ENCODE measurements around the gene ACAD8.
"Not testable (repeated sequence)": the region's sequence is repeated elsewhere in the genome, so short reads cannot be mapped to it uniquely, and the experiment has no call there.

The ACAD8 gene

DNA sequence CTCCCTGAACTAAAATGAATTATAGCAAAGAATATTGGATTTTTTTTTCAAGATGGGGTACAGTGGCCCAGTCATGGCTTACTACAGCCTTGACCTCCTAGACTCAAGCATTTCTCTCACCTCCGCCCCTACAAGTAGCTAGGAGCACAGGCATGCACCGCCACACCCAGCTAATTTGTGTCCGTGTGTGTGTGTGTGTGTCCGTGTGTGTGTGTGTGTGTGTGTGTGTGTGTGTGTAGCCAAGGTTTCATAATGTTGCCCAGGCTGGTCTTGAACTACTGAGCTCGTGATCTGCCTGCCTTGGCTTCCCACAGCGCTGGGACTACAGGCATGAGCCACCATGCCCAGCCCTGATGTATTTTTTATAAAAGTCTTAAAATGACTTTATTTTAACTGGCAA is 12.8 kb upstream of the ACAD8 start:
- DNase-seq (ENCODE audit: low read depth in 2 of 2): no peak

DNA sequence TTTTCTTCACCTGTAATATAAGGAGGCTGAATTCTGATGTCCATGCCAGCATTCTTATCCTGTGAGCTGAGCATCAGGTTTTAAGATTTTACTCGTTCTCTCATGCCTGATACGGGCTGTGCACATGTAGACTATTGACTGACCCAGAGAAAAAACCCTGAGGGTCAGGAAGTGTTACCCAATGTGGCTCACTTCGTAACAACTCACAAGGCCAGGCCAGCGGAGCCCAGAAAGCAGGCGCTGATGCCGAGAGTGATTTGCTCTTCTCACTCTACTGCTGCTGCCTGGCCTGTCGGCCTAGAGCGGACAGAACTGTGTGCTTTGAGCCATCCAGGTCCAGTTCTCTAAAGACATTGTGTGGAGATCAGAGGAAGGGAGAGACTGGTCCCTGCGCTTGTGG is 11.0 kb upstream of the ACAD8 start:
- no peak for DNase-seq (ENCODE audit: low read depth in 2 of 2)

GRCh38 chr11:134243913-134244312 is 9.5 kb upstream of the ACAD8 start:
- DNase-seq (ENCODE audit: low read depth in 2 of 2): no peak

DNA sequence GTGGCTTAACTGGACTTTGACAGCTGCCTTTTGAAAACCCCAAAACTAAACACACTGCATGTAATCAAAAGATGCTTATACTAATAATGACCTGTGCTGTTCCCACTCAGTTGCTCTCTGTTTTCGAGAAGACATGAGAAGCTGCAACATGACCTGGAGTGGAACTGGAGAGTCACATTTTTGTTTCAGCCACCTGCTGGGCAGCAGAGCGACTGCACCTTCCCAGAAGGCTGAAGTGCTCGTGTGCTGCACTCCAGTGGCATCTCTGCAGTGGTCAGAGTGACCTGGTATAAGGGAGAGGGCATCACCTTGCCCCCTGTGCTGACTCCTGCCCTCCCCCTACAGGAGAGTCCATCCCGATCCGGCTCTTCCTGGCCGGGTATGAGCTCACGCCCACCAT is 8.8 kb upstream of the ACAD8 start:
- no peak for DNase-seq (ENCODE audit: low read depth in 2 of 2)

DNA sequence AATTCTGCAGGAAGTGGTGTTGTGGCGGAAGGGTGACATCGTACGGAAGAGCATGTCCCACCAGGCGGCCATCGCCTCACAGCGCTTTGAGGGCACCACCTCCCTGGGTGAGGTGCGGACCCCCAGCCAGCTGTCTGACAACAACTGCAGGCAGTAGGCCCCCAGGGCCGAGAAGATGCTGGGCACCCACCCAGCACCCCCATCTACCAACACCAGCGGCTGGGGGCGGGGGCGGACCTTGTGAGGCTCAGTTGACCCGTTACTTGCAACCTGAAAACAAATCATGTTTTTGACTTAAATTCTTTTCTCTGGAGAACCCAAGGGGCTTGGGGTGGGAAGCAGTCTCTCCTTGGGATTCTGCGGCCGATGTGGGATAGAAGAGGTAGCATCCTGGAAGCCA is 7.9 kb upstream of the ACAD8 start:
- DNase-seq (ENCODE audit: low read depth in 2 of 2): no peak

- no peak for DNase-seq (ENCODE audit: low read depth in 2 of 2)
Measured at GRCh38 chr11:134246100-134246499, 7.3 kb upstream of the ACAD8 start.

DNA sequence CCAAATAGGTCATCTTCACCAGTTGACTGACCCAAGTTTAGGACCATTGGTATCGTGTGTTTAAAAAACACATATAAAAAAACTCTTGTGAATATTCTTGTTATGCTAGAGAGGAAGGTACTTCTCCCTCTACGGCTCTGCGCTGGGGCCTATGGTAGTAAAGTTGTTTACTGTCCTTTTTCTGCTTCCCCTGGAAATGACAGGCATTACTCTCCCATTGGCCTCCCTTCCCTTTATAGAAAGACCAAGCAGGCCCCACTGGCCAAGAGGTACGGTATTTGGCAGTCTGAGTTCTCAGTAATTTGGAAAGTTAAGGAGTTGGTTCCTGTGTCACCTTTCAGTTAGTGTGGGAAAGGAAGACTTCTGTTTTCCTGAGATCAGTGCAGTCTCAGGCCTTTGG is 6.7 kb upstream of the ACAD8 start:
- DNase-seq (ENCODE audit: low read depth in 2 of 2): no peak

- DNase-seq (ENCODE audit: low read depth in 2 of 2): no peak
Measured at GRCh38 chr11:134248910-134249480, 4.4 kb upstream of the ACAD8 start.

- DNase-seq (ENCODE audit: low read depth in 2 of 2): no peak
Measured at GRCh38 chr11:134250246-134250645, 3.1 kb upstream of the ACAD8 start.

DNA sequence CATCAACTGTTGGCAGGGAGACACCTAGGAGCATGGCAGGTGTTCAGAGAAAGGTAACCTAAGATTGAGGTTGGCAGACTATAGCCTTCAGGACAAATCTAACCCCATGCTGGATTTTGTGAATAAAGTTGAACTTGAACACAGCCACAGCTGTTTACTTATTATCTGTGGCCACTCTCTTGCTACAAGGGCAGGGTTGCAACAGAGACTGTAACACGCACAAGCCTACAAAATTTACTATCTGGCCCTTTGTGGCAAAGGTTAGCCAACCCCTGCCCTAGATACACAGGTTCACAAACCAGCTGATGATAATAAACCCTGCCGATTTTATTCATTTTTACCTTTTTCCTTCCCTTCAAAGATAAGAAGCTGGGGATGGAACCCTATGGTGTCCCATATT is 2.7 kb upstream of the ACAD8 start:
- no peak for DNase-seq (ENCODE audit: low read depth in 2 of 2)

DNA sequence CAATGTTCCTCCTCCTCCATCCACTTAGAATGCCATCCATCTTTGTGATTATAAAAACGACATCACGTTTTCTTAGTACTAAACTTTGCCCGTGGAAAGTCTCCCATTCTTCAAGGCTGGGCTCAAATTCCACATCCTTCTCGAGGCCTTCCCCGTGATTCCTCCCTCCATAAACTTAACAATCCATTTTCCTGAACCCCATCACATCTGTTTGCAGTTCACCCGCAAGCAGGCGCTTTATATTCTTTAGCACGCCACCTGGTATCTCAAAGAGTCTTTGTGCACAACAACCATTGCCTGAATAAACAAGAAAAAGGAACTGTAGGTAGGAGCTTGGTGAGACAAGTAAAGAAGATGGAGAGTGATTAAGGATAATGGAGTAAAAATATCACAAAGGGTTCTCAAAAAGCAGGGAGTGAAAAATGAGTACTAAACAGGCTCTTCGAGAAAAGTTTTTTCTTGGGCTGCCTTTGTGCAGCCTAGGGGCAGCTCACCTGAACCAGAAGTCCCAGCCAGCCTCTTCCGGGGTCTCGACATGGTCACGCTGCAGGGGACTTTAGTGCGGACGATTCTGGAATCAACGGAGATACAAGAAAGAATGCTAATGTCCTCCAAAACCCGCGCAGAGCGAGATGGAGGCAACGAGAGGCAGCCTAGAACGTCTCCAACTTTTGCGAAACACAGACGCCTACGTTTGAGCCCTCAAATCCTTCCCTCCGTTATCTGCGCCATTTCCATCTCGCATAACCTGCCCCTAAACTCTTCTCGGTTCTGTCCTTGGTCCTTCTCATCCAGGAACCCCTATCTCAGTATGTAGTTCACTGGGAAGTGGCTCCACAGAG is 801 bp upstream of the ACAD8 start:
- DNase-seq (ENCODE audit: low read depth in 2 of 2): peak in 1 of 2 donors; percentile 6

DNA sequence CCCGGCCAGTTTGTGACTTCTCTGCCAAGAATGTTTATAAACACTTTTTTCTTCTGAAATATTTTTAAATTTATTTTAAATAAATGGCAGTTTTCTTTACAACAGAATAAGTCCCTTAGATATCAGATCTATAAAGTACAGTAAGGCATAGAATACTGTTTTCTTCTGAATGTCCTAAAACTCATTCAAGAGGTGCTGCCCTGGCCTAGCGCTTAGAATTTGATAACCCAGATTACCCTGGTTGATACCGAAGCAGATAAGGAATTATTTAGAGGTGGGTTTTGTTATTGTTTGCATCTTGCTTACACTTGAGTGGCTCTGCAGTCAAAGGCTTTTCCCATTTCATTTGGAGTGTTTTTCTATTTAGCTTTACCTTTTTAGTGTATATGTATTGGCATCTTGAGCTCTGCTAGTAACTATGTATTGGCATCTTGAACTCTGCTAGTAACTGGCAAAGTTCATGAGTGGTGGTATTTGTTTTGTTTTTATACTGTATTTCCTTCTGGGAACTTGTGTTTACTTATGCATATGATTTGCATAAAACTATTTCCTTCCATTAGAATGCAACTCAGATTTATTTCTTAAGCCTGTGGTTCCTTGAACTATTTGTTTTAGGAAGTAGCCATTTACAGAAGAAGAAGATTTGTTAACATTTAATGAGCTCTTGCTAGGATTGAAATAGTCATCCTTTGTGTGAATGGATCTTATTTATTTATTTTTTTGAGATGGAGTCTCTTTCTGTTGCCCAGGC is 1.2 kb downstream of the ACAD8 start:
- no peak for DNase-seq (ENCODE audit: low read depth in 2 of 2)

GRCh38 chr11:134255184-134255561 is 1.8 kb downstream of the ACAD8 start:
- DNase-seq (ENCODE audit: low read depth in 2 of 2): not testable (repeated sequence)

GRCh38 chr11:134257101-134257500 is 3.7 kb downstream of the ACAD8 start:
- DNase-seq (ENCODE audit: low read depth in 2 of 2): no peak

GRCh38 chr11:134258577-134258976 is 5.2 kb downstream of the ACAD8 start:
- DNase-seq (ENCODE audit: low read depth in 2 of 2): no peak

DNA sequence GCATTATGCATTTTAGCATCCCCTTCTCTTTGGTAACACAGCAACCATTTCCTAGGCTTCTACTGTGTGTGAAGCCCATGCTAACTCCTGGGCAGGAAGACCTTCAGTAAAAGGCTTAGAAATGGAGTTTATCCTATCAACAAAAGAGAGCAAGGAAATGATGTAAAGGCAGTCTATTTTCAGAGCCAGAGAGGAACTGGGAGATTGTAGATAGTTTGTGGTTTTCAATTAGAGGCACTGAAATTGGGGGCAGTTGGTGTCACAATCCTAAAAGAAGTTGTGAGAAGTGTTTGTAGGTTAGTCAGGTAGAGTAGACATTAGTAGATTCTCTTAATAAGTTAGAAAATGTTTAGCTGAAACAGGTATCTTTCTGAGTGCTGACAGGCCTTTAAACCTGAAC is 7.1 kb downstream of the ACAD8 start:
- DNase-seq (ENCODE audit: low read depth in 2 of 2): no peak

GRCh38 chr11:134260983-134261382 is 7.6 kb downstream of the ACAD8 start:
- DNase-seq (ENCODE audit: low read depth in 2 of 2): no peak

GRCh38 chr11:134261626-134262488 is 8.5 kb downstream of the ACAD8 start:
- DNase-seq (ENCODE audit: low read depth in 2 of 2): no peak

- DNase-seq (ENCODE audit: low read depth in 2 of 2): no peak
Measured at GRCh38 chr11:134264966-134265764, 11.8 kb downstream of the ACAD8 start.

GRCh38 chr11:134266440-134266839 is 13.1 kb downstream of the ACAD8 start:
- no peak for DNase-seq (ENCODE audit: low read depth in 2 of 2)

DNA sequence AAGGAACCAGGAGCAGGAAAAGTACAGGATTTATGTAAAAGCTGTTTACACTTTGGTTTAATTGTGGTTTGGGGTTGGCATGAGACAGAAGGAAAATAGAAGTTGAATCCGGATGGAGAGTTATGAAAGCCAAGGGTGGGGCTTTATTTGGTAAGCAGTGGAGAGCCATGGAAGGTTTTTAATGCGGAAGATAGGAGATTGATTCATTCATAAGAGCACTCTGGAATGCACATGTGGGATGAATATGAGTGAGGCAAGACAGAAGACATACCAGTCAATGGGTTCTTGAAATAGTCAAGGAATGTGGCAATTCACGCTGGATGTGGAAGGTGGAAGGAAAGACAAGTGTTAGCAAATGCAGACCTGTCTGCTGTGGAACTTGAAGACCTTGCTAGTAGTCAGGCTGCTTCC is 13.5 kb downstream of the ACAD8 start:
- no peak for DNase-seq (ENCODE audit: low read depth in 2 of 2)

Data from stimulated activated CD8-positive, alpha-beta memory T cell treated with anti-CD3 and anti-CD28 coated beads, Interleukin-7, amount 100 ng/mL, for 4 hours (primary cell).